GM19240 (cell line): ENCODE measurements around the gene AGAP3.

Experiments used
- DNase-seq: peaks from one replicate; pipeline ENCODE4 v3.0.0; 2011; ENCODE audit warnings: low spot score; ENCODE audit not compliant: insufficient read length

Gene AGAP3

DNA sequence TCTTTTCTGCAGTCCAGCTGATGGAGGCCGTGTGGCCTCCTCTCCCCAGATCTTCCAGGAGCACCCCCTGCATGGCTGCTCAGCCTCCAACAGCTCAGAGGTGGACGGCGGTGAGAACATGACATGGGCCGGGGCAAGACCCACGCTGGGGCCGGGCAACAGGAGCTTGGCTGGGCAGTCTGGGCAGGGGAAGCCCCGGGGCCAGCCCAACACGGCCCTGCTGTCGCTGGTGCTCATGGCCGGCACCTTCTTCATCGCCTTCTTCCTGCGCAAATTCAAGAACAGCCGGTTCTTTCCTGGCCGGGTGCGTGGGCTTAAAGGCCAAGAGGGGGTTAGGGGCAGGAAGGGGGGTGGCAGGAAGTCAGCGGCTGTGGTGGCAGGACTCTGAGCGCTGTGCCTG is 12.3 kb upstream of the AGAP3 start:
- no peak for DNase-seq

DNA sequence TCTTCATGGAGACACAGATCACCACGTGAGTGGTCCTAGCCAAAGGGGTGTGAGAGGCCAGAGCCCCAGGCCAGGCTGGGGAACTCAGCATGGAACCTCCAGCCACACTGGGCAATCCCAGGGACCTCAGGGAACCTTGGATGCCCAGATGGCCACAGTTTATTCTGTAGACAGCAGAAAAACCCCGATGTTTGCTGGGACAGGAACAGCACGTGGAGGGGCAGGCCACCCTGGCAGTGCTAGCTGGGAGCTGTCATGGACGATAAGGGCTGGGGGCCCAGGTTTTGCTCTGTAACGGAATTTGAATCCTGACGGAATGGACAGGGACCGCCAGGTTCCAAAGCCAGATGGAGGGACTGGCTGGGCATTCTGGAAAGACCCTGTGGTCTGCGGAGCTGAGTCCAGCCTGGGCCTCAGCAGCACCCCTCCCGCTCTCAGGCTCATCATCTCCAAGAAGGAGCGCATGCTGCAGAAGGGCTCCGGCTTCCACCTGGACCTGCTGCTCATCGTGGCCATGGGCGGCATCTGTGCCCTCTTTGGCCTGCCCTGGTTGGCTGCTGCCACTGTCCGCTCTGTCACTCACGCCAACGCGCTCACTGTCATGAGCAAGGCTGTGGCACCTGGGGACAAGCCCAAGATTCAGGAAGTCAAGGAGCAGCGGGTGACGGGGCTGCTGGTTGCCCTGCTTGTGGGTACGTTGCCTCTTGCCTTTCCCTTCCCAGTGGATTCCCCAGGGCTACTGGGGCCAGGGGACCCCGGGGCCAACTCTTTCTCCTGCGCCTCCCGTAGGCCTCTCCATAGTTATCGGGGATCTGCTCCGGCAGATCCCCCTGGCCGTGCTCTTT is 11.2 kb upstream of the AGAP3 start:
- no peak for DNase-seq

DNA sequence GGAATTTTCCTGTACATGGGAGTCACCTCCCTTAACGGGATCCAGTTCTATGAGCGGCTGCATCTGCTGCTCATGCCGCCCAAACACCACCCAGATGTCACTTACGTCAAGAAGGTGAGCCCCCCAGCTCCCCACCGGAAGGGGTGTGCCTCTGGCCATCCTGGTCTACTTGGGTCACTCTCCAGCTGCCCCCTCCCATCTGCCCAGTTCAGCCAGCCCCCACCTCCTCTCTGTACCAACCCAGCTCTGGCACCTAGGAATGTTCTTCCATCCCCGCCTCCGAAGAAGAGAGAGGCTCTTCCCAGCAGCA is 10.7 kb upstream of the AGAP3 start:
- DNase-seq, result no peak

DNA sequence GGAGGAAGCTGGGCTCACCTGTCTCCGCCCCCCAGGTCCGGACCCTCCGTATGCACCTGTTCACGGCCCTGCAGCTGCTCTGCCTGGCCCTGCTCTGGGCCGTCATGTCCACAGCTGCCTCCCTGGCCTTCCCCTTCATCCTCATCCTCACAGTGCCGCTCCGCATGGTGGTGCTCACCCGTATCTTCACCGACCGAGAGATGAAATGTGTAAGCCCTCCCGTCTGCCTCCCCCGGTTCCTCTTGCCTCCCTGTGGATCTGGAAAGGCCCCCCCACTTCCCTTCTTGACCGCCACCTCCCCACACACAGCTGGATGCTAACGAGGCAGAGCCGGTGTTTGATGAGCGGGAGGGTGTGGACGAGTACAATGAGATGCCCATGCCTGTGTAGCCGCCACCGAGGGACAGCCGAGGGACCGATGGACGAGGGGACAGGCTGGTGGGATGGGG is 10.3 kb upstream of the AGAP3 start:
- no peak for DNase-seq

DNA sequence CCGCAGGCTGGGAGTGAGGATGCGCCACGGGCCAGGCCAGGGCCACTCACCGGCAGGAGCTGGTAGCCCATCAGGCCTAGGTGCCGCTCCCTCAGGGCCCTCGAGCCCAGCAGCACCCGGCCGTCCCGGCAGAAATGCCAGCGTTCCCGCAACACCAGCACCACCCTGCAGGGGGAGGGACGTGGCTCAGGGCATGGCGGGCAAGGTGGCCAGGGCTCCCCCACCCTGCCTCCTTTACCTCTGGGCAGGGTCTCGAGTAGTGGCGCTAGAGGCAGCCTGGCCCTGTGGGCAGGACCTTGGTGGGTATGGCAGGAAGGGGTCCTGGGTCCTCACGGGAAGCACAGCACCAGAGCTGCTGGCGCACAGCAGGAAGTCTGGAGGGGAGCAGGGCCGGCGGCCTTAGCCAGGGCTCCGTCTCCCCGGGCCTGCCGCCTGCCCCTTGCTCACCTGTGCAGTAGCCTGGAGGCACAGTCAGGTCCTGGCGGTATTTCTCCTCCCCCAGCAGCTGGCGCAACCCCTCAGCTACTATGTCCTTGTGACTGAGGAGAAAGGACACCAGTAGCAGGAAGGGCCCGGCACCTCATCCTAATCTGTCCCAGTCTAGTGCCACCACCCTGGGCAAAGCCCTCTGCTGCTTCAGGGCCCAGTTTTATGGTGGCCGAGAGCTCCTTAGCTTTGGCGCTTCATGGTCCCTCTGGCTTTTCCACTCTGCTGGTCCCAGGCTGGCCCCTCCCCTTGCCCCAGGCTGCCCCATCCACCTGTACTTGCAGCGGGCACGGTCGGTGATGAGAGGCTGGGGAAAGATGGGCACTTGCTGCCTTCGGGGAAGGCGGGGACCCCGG is 9.2 kb upstream of the AGAP3 start:
- no peak for DNase-seq

DNA sequence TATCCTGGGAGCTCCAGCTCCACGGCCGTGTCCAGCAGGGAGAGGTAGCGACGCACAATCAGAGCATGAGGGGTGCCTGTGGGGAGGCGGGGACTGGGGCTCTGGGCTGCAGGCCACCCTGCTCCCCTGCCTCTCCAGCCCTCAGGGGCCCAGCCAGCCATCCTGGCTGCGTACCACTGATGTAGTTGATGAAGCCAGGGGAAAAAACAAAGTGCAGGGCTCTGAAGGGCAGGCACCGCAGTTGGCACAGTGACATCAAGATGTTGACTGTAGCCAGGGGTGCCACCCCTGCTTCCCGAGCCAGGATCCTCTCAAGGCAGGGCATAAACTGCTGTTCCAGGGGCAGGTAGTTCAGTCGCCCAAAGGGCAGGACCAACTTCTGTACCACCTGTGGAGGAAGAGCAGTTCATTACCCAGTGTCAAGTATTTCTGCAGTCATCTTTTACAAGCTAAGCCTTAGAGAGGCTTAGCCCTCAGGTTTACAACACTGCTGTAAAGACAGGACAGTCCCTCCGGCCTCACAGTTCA is 8.5 kb upstream of the AGAP3 start:
- DNase-seq, result no peak

DNA sequence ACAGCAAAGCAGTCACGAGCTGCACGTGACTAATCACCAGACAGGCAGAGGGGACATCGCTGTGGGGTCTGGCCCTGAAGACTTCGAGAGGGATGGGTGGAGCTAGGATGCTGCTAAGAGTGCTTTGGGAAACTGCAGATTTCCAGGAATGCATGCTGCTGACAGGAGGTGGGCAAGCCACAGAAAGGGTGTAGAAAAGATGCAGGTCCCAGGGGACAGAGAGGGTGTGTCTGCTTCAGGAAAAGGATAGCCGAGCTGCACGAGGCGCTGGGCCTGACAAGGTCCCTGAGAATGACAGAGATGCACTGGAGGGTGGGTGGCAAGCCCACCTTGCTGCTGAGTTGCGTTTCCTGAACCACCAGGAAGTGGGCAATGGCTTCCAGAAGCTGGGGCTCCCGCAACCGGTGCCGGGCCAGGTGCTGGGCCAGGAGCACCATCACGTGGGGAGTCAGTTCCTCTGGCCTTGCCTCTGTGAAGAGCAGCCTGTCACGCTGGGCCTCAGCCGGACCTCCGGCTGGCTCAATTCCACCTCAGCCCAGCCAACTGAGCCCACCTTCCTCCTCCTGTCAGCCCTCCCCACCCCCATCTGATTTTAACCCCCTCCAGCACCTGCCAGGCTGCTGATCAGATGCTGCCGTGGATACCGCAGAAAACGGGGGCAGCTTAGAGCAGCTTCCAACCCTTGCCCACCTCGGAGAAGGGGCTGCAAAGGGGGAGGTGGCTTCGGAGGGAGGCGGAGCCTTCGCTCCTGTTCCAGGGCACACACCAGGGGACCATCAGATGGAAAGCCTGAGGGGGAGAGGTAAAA is 7.8 kb upstream of the AGAP3 start:
- no peak for DNase-seq

DNA sequence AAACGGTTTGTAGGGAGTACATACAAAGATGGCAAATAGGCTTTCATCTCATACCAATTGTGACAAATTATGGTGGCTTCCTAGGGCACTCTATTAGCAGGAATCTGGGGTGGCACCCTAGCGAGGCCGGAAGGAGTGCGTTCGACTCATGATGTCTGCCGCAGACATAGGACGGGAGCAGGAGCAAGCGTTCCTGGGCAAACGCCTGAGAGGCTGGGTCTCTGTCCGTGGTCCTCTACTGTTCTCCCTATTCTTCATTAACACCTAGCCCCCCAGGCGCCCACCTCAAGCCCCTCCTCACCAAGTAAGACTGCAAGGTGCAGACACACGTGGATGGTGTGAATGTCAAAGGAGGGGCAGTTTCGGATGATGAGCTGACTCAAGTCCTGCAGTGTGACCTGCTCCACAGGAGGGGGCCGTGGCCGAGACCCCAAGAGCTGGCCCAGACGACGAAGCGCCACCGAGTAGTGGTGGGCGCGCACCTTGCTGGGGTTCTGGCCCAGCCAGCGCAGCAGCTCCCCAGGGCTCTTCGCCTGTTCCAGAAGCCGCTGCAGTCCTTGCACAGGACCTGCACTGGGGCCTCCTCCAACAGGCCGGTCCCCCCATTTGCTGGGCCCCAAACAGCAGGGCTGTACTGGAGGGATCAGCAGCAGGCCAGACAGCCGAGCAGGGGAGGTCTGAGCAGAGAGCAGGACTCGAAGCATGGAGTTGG is 6.9 kb upstream of the AGAP3 start:
- DNase-seq, result no peak

DNA sequence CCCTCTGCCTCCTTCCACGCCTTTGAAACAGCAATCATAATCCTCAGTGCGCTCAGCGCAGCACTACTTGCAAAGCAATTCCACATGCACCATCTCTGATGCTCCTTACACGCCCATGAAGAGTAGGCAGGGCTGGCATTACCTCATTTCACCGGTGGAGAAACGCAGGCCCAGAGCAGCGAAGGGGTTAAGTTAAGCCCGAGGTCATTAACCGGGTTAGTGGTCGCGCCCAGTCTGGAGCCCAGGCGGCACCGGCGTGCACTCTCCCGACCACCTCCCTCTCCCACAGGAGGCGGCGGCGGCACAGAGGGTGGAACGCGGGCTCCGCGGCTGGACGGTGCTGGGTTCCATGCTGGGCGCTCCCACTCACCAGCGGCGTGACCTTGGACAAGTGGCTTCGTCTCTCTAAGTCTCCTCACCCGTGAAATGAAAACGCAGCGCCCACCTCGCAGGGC is 6.2 kb upstream of the AGAP3 start:
- no peak for DNase-seq

DNA sequence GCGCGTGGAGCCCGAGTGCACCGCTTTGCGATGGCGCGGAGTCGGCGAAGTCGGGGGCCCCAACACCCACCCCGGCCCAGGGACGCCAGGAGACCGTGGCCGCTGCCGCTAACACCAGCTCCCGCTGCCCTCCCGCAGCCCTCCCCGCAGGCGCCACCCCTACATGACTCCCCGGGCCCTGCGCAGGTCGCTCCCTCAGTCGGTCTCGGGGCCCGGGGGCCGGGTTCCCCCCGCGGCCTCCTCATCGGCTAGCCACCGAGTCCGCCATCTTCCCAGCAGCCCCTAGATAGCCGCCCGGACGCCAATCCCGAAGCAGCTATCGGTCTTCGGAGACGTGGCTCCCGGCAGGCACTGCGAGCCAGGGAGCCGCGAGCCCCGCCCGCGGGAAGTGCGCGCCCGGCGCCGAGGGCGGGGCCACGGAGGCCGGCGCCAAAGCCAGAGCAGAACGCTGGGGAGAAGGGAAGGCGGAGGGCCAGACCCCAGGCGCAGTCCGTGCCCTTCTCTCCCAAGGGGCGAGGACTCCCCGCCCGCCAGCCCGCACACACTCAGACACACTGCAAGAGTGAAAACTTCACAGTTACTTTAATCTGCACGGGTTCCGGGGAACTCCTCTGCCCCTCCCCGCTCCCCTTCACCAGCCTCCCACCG is 5.6 kb upstream of the AGAP3 start, which contains the start of gene FASTK:
TSS of gene FASTK (minus strand) at position 288 of the 648 bp plus-strand sequence. CDS start at position 245, 43 bp downstream.
- DNase-seq, result peak; percentile 97

DNA sequence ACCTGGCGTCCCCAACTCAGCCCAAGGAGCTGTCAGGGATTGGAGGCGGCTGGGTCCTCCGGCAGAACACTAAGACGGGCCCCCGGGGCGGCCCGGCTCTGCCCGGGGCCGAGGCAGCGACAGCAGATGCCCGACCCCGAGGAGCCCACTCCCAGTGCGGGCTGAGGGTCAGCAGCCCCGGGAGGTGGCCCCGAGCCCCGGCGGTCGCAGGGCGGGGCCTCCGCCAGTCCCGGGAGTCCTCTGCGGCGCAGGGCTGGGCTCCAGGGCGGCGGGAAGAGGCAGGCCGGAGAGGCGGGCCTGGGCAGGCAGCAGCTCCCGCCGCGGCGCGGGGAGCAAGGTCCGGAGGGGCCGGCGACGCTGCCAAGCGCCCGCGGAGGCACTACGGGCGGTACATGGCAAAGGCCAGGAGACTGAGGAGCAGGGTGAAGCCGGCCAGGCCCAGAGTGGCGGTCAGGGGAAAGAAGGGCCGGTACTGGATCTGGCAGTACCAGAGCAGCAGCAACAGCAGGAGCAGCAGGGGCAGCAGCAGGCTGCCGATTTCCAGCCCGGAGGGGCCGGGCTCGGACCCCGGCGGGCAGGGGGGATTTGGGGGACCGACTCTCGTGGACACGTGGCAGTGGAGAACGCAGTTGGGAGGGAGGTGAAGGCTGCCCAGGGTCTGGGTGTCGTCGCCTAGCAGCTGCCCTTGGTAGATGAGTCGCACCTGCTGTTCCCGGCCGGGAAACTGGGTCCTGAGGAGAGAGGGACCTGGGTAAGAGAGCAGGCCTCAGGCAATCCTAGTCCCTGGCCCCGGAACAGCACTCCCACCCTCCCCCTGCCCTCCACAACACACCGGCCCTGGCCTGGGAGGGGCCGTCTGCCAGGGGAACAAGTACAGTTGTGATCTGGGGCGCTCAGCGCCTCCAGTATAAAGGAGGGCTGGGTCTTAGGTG is 4.8 kb upstream of the AGAP3 start:
- DNase-seq, result no peak

DNA sequence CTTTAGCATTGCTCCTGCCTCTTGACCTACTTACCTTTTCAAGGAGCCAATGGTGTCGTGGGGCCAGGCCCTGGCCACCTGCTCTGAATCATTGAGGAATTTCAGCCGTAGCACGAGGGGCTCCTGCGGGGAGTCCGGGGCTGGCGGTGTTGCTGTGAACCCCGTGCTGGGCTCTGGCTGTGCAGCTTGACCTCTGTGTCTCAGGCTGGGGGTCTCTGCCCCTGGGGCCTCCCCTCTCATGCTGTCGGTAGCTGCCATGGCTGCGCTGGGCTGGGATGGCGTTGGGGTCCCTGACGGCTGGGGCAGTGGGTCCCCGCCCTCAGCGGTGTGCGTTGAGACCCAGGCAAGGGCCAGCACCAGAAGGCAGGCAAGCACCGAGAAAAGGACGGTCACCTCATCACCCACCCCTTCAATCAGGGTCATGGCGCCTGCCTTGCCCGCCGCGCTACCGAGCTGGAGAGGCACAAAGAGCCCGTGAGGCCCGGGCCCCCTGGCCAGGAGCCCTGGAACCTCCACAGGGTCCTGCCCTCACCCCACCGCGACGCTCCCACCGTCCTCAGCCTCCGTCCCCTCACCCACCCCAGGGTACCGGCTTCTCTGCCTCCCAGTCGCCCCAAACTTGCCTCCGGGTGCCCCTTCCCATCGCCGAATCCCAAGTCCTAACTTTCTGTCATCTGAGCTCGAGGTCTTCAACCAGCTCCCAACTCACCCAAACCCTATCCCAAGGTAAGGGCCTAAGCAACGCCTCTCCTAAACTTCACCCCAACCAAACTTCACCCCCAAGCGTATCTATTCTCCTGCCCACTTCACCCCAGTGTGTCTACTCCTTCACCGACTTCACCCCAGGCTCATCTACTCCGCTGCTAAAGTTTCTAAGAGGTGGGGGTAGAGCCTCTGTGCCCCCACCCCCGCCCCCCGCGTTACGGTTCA is 3.9 kb upstream of the AGAP3 start:
- no peak for DNase-seq

DNA sequence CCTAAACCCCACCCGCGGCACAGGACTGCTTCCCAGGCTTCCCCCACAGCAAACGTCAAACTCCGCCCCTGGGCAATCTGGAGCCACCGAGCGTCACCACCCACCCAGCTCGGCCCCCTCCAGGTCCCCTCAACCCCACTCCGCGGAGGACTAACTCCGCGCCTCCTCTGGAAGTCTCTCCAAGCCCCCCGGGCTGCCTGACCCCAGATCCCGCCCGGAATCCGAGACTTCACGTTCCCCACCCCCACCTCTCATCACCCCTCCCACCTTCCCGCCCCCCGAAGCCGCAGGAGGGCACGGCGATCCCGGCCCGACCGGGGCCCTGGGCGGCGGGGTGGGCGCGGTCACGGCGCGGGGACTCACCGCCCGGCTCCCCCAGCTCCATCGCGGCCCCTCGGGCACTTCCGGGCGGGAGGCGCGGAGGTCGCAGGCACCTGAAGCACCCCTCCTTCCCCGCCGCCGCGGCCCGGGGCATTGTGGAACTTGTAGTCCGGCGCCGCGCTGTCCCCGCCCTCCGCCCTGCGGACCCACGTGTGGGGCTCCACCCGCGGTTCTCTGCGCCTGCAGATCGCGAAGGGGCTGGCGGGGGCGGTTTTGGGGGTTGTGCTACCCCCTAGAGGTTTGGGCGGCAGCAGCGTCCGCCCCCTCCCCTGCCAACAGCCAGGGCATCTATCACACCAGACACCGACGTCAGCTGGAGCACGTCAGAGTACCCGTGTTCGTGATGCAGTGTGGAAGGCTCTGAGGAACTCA is 3.0 kb upstream of the AGAP3 start, which contains the start of gene TMUB1:
TSS of gene TMUB1 (minus strand) at position 423 of the 753 bp plus-strand sequence. CDS start 930 bp downstream, outside the sequence.
- DNase-seq, result peak; percentile 70

DNA sequence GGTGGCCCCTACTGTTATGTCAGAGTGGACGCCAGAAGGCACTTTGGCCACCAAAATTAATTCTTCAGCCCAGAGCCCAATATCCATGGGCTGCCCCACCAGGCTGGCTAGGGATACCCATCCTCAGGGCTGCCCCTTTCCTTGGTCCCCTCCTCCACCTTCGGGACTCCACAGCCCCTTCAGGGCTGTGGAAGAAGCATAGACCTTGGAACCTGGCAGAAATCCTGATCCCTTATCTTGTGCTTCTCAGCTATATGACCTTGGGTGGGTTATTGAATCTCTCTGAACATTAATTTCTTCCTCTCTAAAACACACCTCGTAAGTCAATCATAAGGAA is 2.5 kb upstream of the AGAP3 start:
- DNase-seq, result no peak

DNA sequence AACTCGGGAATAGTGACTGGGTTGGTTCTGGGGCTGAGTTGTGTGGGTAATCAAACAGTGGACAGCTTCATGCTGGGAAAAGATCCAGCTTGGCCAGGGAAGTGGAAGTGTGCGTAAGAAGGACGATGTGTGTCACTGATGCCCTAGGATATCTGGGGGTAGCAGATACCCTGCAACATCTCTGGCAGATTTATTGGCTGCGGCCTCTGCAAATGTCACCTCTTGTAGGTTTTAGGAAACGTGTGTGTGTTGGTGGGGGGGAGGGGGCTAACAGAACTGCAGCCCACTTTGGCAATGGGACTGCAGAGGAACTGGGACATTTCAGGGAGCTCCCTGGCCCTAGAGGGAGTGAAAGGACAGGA is 965 bp upstream of the AGAP3 start:
- no peak for DNase-seq

DNA sequence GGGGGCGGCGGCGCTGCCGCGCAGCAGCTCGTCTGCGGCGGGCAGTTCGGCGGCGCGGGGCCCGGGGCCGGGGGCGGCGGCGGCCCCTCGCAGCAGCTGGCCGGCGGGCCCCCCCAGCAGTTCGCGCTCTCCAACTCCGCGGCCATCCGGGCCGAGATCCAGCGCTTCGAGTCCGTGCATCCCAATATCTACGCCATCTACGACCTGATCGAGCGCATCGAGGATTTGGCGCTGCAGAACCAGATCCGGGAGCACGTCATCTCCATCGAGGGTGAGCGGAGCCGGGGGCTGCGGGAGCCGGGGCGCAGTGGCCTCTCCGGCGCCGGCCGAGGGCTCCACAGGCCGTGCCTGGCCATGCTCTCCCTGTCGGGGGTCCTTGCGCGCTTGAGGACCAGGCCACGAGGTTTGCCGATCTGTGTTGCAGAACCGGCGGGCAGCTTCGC is 548 bp downstream of the AGAP3 start:
- no peak for DNase-seq
